IMR-90 (cell line): ENCODE results near the gene SORBS1. TPM values are rescaled to one million over a fixed set of nuclear protein-coding genes. Genes with fewer than 3 reads are reported as not detected.
A peak's percentile ranks its signal among the peaks of the same experiment; 100 is the strongest.

Source experiments
- ATAC-seq: fragments of 200-7000 bp; cut with Tn5 transposase; 2 replicates; pipeline ENCODE4 v1.9.1; 2020; ENCODE audit warnings: low read depth, mild to moderate bottlenecking, moderate library complexity
- BruUV-seq: library from RNA; stranded (reverse); fragments of 400-500 nt; replicated peaks from 2 replicates; lab custom pipeline; 2021; lab: Mats Ljungman, UMichigan
- CTCF ChIA-PET: fragments of 300-600 bp; formaldehyde crosslinking; extraction: SDS; loops from one replicate; lab custom pipeline; 2021; ENCODE audit warnings: antibody characterized with exemption; lab: Yijun Ruan, JAX
- POLR2A ChIA-PET: fragments of 300-600 bp; sonication (Branson Sonifier 250); formaldehyde crosslinking; loops from one replicate; lab custom pipeline; 2022; ENCODE audit warnings: antibody characterized with exemption; ENCODE audit not compliant: unreplicated experiment; lab: Charles Lee
- DNase-seq: peaks from one replicate; pipeline ENCODE4 v3.0.0; 2013
- H2AFZ ChIP-seq: replicated peaks from 2 replicates; pipeline ENCODE3; 2013; ENCODE audit warnings: low read length, mild to moderate bottlenecking; ENCODE audit not compliant: poor library complexity
- H2AK5ac ChIP-seq: 2 replicates; pipeline ENCODE4 v1.6.1; 2013; ENCODE audit warnings: low read depth, low read length, inconsistent platforms
- H2AK9ac ChIP-seq: replicated peaks from 2 replicates; pipeline ENCODE3; 2013; ENCODE audit warnings: mild to moderate bottlenecking, low read depth, low read length, moderate library complexity; ENCODE audit not compliant: poor library complexity
- H2BK120ac ChIP-seq: 2 replicates; pipeline ENCODE4 v1.6.1; 2013; ENCODE audit warnings: low read depth, low read length, inconsistent platforms
- H2BK15ac ChIP-seq: 3 replicates; pipeline ENCODE4 v1.6.1; 2013; ENCODE audit warnings: low read depth, low read length, inconsistent platforms
- H2BK20ac ChIP-seq: 2 replicates; pipeline ENCODE4 v1.6.1; 2013; ENCODE audit warnings: low read depth, mild to moderate bottlenecking, inconsistent platforms, low read length, moderate library complexity
- H2BK5ac ChIP-seq: 2 replicates; pipeline ENCODE4 v1.6.1; 2013; ENCODE audit warnings: mild to moderate bottlenecking, low read depth, low read length, inconsistent platforms; ENCODE audit not compliant: poor library complexity, severe bottlenecking
- H3K14ac ChIP-seq: replicated peaks from 2 replicates; pipeline ENCODE4 v1.6.1; 2013; ENCODE audit warnings: low read depth, low read length, inconsistent platforms
- H3K18ac ChIP-seq: 2 replicates; pipeline ENCODE4 v1.6.1; 2013; ENCODE audit warnings: low read depth, low read length, control low read depth
- H3K23ac ChIP-seq: 2 replicates; pipeline ENCODE4 v1.6.1; 2013; ENCODE audit warnings: low read depth, low read length, inconsistent platforms
- H3K27ac ChIP-seq: 2 replicates; pipeline ENCODE4 v1.5.1; 2013; ENCODE audit warnings: mild to moderate bottlenecking, control low read depth, low read length; ENCODE audit not compliant: insufficient read depth
- H3K27me3 ChIP-seq: 2 replicates; pipeline ENCODE4 v1.6.1; 2013; ENCODE audit warnings: low read length; ENCODE audit not compliant: control insufficient read depth, insufficient read depth
- H3K36me3 ChIP-seq: 2 replicates; pipeline ENCODE4 v1.6.1; 2013; ENCODE audit warnings: low read length, mixed read lengths; ENCODE audit not compliant: control insufficient read depth, insufficient read depth
- H3K4ac ChIP-seq: 2 replicates; pipeline ENCODE4 v1.6.1; 2013; ENCODE audit warnings: low read depth, low read length, inconsistent platforms
- H3K4me1 ChIP-seq: 2 replicates; pipeline ENCODE4 v1.6.1; 2013; ENCODE audit warnings: low read length, mixed read lengths; ENCODE audit not compliant: control insufficient read depth, insufficient read depth
- H3K4me2 ChIP-seq: 2 replicates; pipeline ENCODE4 v1.6.1; 2013; ENCODE audit warnings: low read depth, mild to moderate bottlenecking, control low read depth, low read length, moderate library complexity
- H3K4me3 ChIP-seq: 2 replicates; pipeline ENCODE4 v1.5.1; 2013; ENCODE audit warnings: low read depth, mild to moderate bottlenecking, control low read depth, low read length, moderate library complexity; ENCODE audit not compliant: insufficient read depth
- H3K56ac ChIP-seq: 2 replicates; pipeline ENCODE4 v1.6.1; 2013; ENCODE audit warnings: low read length, inconsistent platforms; ENCODE audit not compliant: insufficient read depth; ENCODE audit errors: extremely low read depth
- H3K79me1 ChIP-seq, 2 experiments: 2 replicates each; pipeline ENCODE4 v1.6.1; 2013; ENCODE audit warnings: low read length in 2 of 2, inconsistent platforms in 1 of 2, low read depth in 1 of 2
- H3K9ac ChIP-seq: 2 replicates; pipeline ENCODE4 v1.6.1; 2013; ENCODE audit warnings: low read depth, low read length, control low read depth
- H3K9me1 ChIP-seq: 2 replicates; pipeline ENCODE4 v1.6.1; 2013; ENCODE audit warnings: low read length, inconsistent platforms; ENCODE audit not compliant: insufficient read depth
- H3K9me3 ChIP-seq: 2 replicates; pipeline ENCODE4 v1.6.1; 2013; ENCODE audit warnings: low read length; ENCODE audit not compliant: control insufficient read depth, insufficient read depth
- H4K20me1 ChIP-seq: 2 replicates; pipeline ENCODE4 v1.6.1; 2013; ENCODE audit warnings: low read length, inconsistent platforms; ENCODE audit not compliant: insufficient read depth
- H4K5ac ChIP-seq: 2 replicates; pipeline ENCODE4 v1.6.1; 2013; ENCODE audit warnings: mild to moderate bottlenecking, low read depth, low read length, control low read depth
- H4K8ac ChIP-seq, 2 experiments: 2 replicates each; pipeline ENCODE4 v1.6.1; 2013; ENCODE audit warnings: low read depth in 2 of 2, low read length in 2 of 2, control low read depth in 1 of 2, inconsistent platforms in 1 of 2
- H4K91ac ChIP-seq: 2 replicates; pipeline ENCODE4 v1.6.1; 2013; ENCODE audit warnings: low read depth, low read length, inconsistent platforms; ENCODE audit not compliant: insufficient read depth
- CHD1 ChIP-seq: IDR thresholded peaks from 2 replicates; pipeline ENCODE4 v1.6.1; 2012; ENCODE audit warnings: low read depth, low read length, improper control_type of control experiment
- MAFK ChIP-seq: IDR thresholded peaks from 2 replicates; pipeline ENCODE4 v1.6.1; 2012; ENCODE audit warnings: low read depth, low read length, improper control_type of control experiment
- MAZ ChIP-seq: IDR thresholded peaks from 2 replicates; pipeline ENCODE4 v1.6.1; 2012; ENCODE audit warnings: low read depth, mild to moderate bottlenecking, low read length, improper control_type of control experiment, moderate library complexity, borderline replicate concordance
- MXI1 ChIP-seq: IDR thresholded peaks from 2 replicates; pipeline ENCODE4 v1.6.1; 2012; ENCODE audit warnings: low read depth, mild to moderate bottlenecking, low read length, moderate library complexity, borderline replicate concordance
- POLR2A ChIP-seq: IDR thresholded peaks from 2 replicates; pipeline ENCODE4 v1.6.1; 2012; ENCODE audit warnings: mild to moderate bottlenecking, low read depth, low read length
- RCOR1 ChIP-seq: IDR thresholded peaks from 2 replicates; pipeline ENCODE4 v1.6.1; 2012; ENCODE audit warnings: mild to moderate bottlenecking, low read length, improper control_type of control experiment; ENCODE audit not compliant: insufficient replicate concordance
- RFX5 ChIP-seq: IDR thresholded peaks from 2 replicates; pipeline ENCODE4 v1.8.0; 2012; ENCODE audit warnings: low read depth, mild to moderate bottlenecking, low read length, moderate library complexity
- SMC3 ChIP-seq: fragments of 150-350 bp; IDR thresholded peaks from 2 replicates; pipeline ENCODE4 v1.6.1; 2016; ENCODE audit warnings: low read depth, mild to moderate bottlenecking, antibody characterized with exemption, low read length, moderate library complexity
- WGBS, 2 experiments: methylation state at CpG; one replicate each; pipeline versions ENCODE4 v1.1.5 to v1.1.7; 2013; ENCODE audit warnings: missing lambda C conversion rate in 2 of 2; ENCODE audit not compliant: insufficient read length in 1 of 2; ENCODE audit errors: extremely low coverage in 2 of 2; 5-methylcytosine and 5-hydroxymethylcytosine counted together
- dilution Hi-C: fragments of 300-500 bp; cut with HindIII; formaldehyde crosslinking; loops from one replicate; pipeline ENCODE4 v1.14.3; 2018; ENCODE audit warnings: low sequenced_read_pairs; ENCODE audit not compliant: unreplicated experiment
- in situ Hi-C: fragments of 300-500 bp; cut with MboI; formaldehyde crosslinking; loops from 3 replicates; pipeline ENCODE4 v1.14.3; 2019; ENCODE audit warnings: low sequenced_read_pairs, inconsistent platforms, mixed read lengths
- intact Hi-C: fragments of 100-400 bp; cut with micrococcal nuclease; formaldehyde crosslinking; loops from 2 replicates; pipeline ENCODE4 v1.10.0; 2022
- polyA plus RNA-seq, 3 experiments: library from polyadenylated mRNA; depleted of rRNA; stranded (reverse); fragments of >200 nt; gene quantifications; 2 replicates each; pipeline ENCODE4 v1.2.3, GENCODE V29; 2012; ENCODE audit warnings: low replicate concordance in 1 of 3
- total RNA-seq: library from RNA; depleted of rRNA; stranded (reverse); fragments of >200 nt; gene quantifications from 2 replicates; pipeline ENCODE4 v1.2.3, GENCODE V29; 2012
- TF ChIP-seq, protein P1 (sequence below): fragments of 150-350 bp; IDR thresholded peaks from 2 replicates; pipeline ENCODE4 v1.6.1; 2016; ENCODE audit warnings: low read depth, mild to moderate bottlenecking, low read length, moderate library complexity, borderline replicate concordance
- TF ChIP-seq, protein P2 (sequence below): fragments of 150-350 bp; IDR thresholded peaks from 2 replicates; pipeline ENCODE4 v1.6.1; 2017; ENCODE audit warnings: mild to moderate bottlenecking, antibody characterized with exemption, low read length, low read depth
- TF ChIP-seq, protein P3 (sequence below): conservative IDR thresholded peaks from 2 replicates; pipeline ENCODE4 v1.5.1; 2012; ENCODE audit warnings: mild to moderate bottlenecking, low read depth, low read length, improper control_type of control experiment

SORBS1 gene
- total and polyA plus RNA-seq, 2 of the 4 experiments (the other 2 are of a cell fraction), result 0.18 to 0.32 TPM

DNA sequence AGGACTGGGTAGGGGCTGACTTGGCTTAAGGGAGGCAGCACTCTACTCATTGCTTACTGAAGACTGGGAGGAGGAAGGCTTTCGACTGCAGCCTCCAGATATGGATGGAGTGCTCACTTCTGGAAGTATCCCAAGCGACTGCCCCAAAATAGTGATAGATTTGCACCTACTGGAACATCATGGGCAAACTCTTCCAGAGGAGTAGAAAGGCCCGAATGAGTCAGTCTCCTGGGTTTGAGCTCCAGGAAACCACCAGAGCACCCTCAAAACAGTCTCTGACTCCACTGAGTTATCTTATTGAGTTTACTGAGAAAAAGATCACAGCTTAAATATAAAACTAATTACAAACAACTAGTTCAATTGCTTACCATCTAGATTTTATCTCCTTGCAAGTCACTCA is 233.2 kb downstream of the SORBS1 start:
- DNase-seq (no peak), ATAC-seq (no peak)
- H3K27ac ChIP-seq, result peak overlapping the region; percentile 85
- H3K14ac ChIP-seq, result peak overlapping the region; percentile 84
- H2AFZ ChIP-seq, result no peak overlapping the region
- 20% methylated on average over 1 of the region's 3 CpGs; no CpG with 5 or more reads in 1 of the 2 experiments for WGBS, 2 experiments
- in situ Hi-C loops, result no loop called here
- dilution Hi-C loops, result no loop called here
- peaks cover 42% of the 10 kb centered on the region for H3K4me1 ChIP-seq
- TF ChIP-seq MAFK, result no peak
- TF ChIP-seq SMC3, result no peak
- TF ChIP-seq MXI1, result no peak
- no peak for TF ChIP-seq RFX5
- TF ChIP-seq, protein P1, sequence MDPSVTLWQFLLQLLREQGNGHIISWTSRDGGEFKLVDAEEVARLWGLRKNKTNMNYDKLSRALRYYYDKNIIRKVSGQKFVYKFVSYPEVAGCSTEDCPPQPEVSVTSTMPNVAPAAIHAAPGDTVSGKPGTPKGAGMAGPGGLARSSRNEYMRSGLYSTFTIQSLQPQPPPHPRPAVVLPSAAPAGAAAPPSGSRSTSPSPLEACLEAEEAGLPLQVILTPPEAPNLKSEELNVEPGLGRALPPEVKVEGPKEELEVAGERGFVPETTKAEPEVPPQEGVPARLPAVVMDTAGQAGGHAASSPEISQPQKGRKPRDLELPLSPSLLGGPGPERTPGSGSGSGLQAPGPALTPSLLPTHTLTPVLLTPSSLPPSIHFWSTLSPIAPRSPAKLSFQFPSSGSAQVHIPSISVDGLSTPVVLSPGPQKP, result no peak
- TF ChIP-seq, protein P2, sequence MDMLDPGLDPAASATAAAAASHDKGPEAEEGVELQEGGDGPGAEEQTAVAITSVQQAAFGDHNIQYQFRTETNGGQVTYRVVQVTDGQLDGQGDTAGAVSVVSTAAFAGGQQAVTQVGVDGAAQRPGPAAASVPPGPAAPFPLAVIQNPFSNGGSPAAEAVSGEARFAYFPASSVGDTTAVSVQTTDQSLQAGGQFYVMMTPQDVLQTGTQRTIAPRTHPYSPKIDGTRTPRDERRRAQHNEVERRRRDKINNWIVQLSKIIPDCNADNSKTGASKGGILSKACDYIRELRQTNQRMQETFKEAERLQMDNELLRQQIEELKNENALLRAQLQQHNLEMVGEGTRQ, result no peak
- TF ChIP-seq, protein P3, sequence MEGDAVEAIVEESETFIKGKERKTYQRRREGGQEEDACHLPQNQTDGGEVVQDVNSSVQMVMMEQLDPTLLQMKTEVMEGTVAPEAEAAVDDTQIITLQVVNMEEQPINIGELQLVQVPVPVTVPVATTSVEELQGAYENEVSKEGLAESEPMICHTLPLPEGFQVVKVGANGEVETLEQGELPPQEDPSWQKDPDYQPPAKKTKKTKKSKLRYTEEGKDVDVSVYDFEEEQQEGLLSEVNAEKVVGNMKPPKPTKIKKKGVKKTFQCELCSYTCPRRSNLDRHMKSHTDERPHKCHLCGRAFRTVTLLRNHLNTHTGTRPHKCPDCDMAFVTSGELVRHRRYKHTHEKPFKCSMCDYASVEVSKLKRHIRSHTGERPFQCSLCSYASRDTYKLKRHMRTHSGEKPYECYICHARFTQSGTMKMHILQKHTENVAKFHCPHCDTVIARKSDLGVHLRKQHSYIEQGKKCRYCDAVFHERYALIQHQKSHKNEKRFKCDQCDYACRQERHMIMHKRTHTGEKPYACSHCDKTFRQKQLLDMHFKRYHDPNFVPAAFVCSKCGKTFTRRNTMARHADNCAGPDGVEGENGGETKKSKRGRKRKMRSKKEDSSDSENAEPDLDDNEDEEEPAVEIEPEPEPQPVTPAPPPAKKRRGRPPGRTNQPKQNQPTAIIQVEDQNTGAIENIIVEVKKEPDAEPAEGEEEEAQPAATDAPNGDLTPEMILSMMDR, result no peak
- no peak for TF ChIP-seq POLR2A
- no peak for TF ChIP-seq CHD1
- no peak for TF ChIP-seq RCOR1
- TF ChIP-seq MAZ, result no peak
- ChIA-PET CTCF (no interaction called here), POLR2A (no interaction called here)
- no peak overlapping the region for H3K56ac ChIP-seq
- intact Hi-C loops, result no loop called here
- H3K79me1 ChIP-seq, result no peaks in the 10 kb centered on the region; a peak in 1 of 4 replicates
- H3K4me3 ChIP-seq, result no peak overlapping the region
- H3K23ac ChIP-seq, result no peak overlapping the region
- peak overlapping the region; percentile 88 for H3K18ac ChIP-seq
- peak overlapping the region; percentile 95 for H3K4ac ChIP-seq
- no peaks in the 10 kb centered on the region for H4K20me1 ChIP-seq
- peak overlapping the region; percentile 98 for H2BK20ac ChIP-seq
- no TSS peak for BruUV-seq
- H3K4me2 ChIP-seq, result no peak overlapping the region
- no peaks in the 10 kb centered on the region for H3K9me3 ChIP-seq
- no peaks in the 10 kb centered on the region for H3K36me3 ChIP-seq
- H3K9me1 ChIP-seq, result peaks cover 34% of the 10 kb centered on the region
- peak overlapping the region; percentile 95 for H4K91ac ChIP-seq
- peak overlapping the region; percentile 71 to 80 for H4K8ac ChIP-seq
- H2AK9ac ChIP-seq, result no peak overlapping the region
- peak overlapping the region; percentile 99 for H2AK5ac ChIP-seq
- peak overlapping the region; percentile 98 for H2BK120ac ChIP-seq
- H3K27me3 ChIP-seq, result no peaks in the 10 kb centered on the region
- H3K9ac ChIP-seq, result no peak overlapping the region
- peak overlapping the region; percentile 87 for H2BK5ac ChIP-seq
- peak overlapping the region; percentile 90 for H4K5ac ChIP-seq
- H2BK15ac ChIP-seq, result peak overlapping the region; percentile 99; the same call in 2 of the 3 replicates
